Left colon (tissue), 2 donors: ENCODE data around the gene RFNG. TPM values are rescaled to one million over a fixed set of nuclear protein-coding genes. Genes with fewer than 3 reads are reported as not detected.

Source experiments
- ATAC-seq: fragments of 200-7000 bp; cut with Tn5 transposase; one replicate; pipeline ENCODE4 v1.9.1; 2020; ENCODE audit warnings: mild to moderate bottlenecking, moderate library complexity
- DNase-seq, 2 donors: peaks; one replicate each; pipeline ENCODE4 v3.0.0-alpha.2; 2020
- intact Hi-C, 2 donors: fragments of 100-400 bp; cut with DNase I in 1 of 2; cut with micrococcal nuclease in 1 of 2; formaldehyde crosslinking; loops; one replicate each; pipeline versions ENCODE4 v1.11.2 to v1.14.0; 2022; cut with DNase I, micrococcal nuclease
- total RNA-seq, 2 donors: library from RNA; stranded (reverse); fragmentation: NEBNext Ultra II Directional; extraction: Animal tissue kit (Norgen Biotek cat#: 25700); gene quantifications; one replicate each; pipeline ENCODE4 v1.2.1, GENCODE V29; 2021
- donor health status: DM: no; HTN: no; CAD: no.
- donor health status: DM: yes; HTN: yes; CAD: no.

The RFNG gene
- total RNA-seq, 2 donors from 2014 or later: 31.5 to 32.3 TPM

- intact Hi-C loops: no loop called here
- no peak for DNase-seq
- no peak for ATAC-seq
Measured at GRCh38 chr17:82012640-82013295, 38.8 kb downstream of the RFNG start.

DNA sequence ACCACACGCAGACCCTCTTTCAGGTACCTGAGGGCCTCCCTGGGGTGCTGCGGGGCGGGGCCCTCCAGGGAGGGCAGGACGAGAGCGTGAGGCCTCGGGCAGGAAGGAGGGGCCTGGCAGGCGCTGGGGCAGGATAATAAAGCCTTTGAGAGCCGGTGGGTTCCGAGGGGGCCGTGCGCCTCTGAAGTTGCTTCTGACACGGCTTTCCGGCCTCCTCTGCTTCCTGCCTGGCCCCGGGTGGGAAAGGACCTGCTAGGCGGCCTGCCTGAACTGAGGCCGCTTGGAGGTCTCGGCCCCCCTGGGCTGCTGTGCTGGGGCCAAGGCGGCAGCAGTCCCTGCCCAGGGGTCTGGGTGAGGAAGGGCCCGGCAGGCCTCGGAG is 39.4 kb downstream of the RFNG start:
- DNase-seq (no peak), ATAC-seq (no peak)
- intact Hi-C loops: no loop called here

- DNase-seq (no peak), ATAC-seq (no peak)
- intact Hi-C loops: no loop called here
Measured at GRCh38 chr17:82011617-82012187, 39.9 kb downstream of the RFNG start.

DNA sequence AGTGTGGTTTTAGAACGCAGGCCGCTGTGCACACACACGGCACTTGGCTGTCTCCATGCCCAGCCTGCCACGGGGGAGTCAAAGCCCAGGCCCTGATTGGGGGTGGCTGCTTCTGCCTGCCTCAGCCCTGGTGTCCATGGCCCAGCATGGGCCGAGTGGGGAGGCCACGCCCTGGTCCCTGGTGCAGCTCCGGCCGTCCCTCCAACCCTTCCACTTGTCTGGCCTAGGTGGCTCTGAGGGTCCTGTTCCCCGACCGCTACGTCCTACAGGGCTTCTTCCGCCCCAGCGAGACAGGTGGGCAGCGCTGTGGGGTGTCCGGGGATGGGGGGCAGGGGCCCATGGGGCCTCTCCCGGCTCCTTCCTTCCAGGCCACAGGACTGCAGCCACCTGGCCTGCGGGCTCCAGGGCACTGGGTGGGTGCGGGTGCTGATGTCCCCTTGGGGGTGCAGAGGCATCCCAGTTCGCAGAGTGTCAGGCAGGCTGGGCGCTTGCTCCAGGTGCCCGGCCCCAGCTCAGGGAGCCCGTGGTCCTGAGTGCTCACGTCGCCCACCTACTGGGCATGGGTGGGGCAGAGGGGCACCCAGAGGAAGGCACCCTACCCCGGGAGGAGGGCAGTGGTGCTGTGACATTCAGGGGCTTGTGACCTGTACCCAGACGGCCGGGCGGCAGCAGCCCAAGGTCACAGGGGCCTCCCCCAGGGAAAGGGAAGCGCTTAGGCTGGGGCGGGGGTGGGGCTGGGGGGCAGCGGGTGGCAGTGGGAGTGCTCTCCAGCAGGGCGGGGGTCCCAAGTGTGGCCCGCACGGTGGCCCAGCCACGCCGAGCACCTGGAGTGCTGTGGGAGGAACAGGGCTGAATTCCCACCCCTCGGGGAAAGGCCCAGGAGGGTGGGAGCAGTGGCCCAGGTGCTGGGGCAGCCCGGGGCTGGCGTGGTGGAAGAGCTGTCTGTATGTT is 40.8 kb downstream of the RFNG start:
- DNase-seq (no peak), ATAC-seq (no peak)
- intact Hi-C loops: no loop called here

GRCh38 chr17:82009413-82009812 is 42.2 kb downstream of the RFNG start:
- intact Hi-C loops: no loop called here
- DNase-seq (no peak), ATAC-seq (no peak)

DNA sequence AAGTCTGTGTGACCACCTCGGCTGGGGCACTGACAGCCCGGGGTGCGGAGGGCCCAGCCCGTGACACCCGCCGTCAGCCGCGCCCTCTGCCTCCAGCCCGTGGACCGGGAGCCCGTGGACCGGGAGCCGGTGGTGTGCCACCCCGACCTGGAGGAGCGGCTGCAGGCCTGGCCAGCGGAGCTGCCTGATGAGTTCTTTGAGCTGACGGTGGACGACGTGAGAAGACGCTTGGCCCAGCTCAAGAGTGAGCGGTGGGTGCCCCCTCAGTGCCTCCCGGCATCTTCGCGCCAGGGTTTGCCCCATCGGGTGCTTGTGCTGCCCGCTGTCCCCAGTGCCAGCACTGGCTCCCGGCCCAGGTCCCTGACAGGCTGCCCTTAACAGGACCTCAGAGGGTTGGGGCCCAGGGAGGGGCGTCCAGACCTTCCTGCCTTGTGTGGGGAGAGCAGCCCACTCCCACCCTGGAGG is 42.6 kb downstream of the RFNG start:
- intact Hi-C loops: no loop called here
- no peak for DNase-seq
- no peak for ATAC-seq

GRCh38 chr17:82008258-82008940 is 43.2 kb downstream of the RFNG start:
- intact Hi-C loops: no loop called here
- no peak for DNase-seq
- no peak for ATAC-seq

- DNase-seq: no peak
- ATAC-seq: no peak
- intact Hi-C loops: no loop called here
Measured at GRCh38 chr17:82007495-82008257, 43.9 kb downstream of the RFNG start.

- DNase-seq: no peak
- ATAC-seq: no peak
- intact Hi-C loops: no loop called here
Measured at GRCh38 chr17:82007228-82007494, 44.5 kb downstream of the RFNG start.

- DNase-seq: no peak
- intact Hi-C loops: no loop called here
- no peak for ATAC-seq
Measured at GRCh38 chr17:82006468-82007227, 45.0 kb downstream of the RFNG start.

DNA sequence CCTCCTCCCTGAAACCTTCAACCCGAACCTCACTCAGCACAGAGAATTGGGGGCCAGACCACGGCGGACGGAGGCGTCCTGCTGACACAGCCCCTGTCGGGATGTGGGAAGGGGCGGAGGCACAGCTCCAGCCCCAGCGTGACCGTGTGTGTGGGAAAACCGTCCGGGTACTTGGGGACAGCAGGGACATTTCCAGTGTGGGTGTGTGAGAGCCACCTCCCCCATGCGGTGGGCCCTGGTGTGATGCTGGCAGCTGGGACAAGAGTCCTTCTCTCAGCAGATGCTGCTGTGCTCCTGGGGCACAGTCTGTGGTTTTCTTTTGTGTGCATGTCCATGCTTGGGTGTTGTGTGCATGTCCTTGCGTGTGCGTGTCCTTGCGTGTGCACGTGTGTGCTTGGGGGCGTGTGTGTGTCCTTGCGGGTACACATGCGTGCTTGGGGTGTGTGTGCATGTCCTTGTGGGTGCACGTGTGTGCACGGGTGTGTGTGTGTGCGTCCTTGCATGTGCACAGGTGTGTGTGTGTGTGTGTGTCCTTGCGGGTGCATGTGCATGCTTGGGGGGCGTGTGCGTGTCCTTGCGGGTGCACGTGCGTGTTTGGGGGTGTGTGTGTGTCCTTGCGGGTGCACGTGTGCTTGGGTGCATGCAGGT is 45.8 kb downstream of the RFNG start:
- ATAC-seq (no peak), DNase-seq (no peak)
- intact Hi-C loops: no loop called here

- ATAC-seq: no peak
- DNase-seq: no peak
- intact Hi-C loops: no loop called here
Measured at GRCh38 chr17:82004517-82005455, 46.8 kb downstream of the RFNG start.

DNA sequence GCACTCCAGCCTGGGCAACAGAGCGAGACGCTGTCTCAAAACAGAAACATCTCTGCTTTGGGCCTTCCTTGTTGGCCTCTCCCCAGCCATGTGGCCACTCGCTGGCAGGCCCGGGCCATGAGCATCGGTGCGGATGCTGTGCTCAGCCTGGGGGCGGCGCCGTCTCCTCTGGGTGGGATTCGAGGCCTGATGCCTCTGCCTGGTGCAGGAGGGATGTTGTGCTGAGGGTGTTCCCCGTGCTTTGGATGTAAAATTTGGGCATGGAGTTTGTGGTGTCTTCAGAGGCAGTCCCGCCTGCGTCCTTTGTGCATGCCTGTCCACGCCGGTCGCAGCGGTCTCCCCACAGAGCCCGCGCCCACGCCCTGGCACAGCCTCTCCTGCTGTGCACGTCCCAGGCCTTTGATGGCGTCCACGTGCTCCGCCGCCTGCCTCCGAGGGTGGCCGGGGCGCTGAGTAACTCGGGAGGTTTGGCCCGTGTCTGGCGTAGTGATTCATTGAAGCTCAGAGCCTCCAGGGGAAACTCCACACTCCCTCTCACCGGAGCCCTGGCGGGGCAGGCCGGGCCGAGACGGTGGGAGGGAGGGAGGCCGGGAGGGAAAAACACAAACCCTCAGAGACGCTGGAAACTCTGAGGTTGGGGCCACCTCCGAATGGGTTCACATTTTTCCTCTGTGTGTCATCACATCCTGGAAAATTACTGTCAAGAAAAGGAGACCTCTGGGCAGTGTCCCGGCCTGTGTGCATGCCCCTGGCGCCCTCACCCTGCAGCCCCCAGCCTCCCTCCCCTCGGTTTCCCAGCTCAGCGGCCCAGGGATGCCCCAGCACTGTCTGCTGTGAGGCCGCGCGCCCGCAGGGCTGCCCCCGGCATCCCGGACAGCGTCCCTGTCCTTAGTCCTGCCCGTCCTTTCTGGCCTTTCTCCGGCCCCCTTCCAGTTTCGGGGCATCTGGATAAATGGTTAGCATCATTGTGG is 47.9 kb downstream of the RFNG start:
- peak; percentile 11 for ATAC-seq
- DNase-seq: peak in 1 of 2 donors; percentile 35
- intact Hi-C loops: no loop called here

- intact Hi-C loops: no loop called here
- no peak for DNase-seq
- ATAC-seq: no peak
Measured at GRCh38 chr17:82001571-82002056, 50.0 kb downstream of the RFNG start.

- no peak for DNase-seq
Measured at GRCh38 chr17:82000803-82001570, 50.6 kb downstream of the RFNG start.

More at GRCh38 chr17:82000803-82001570, 50.6 kb downstream of the RFNG start:
- ATAC-seq: peak; percentile 71
- intact Hi-C loops: no loop called here
